ENCODE results near the gene MYBBP1A. TPM values are rescaled to one million over a fixed set of nuclear protein-coding genes. Genes with fewer than 3 reads are reported as not detected.
"Not testable (repeated sequence)": the region's sequence is repeated elsewhere in the genome, so short reads cannot be mapped to it uniquely, and the experiment has no call there.

The MYBBP1A gene
- total RNA-seq, 1 experiment from 2014 or later = 155 TPM

- H3F3A ChIP-seq (ENCODE audit: low read length, unreplicated experiment) = no peaks in the 10 kb centered on the region
- H4K20me1 ChIP-seq (ENCODE audit: low read length) = no peaks in the 10 kb centered on the region
- H3K4me2 ChIP-seq (ENCODE audit: low read length) = no peak overlapping the region
- H2AFZ ChIP-seq (ENCODE audit: low read length) = no peak overlapping the region
- no peak overlapping the region for H3K27ac ChIP-seq (ENCODE audit: low read length)
- H3K9me2 ChIP-seq (replicated peaks; ENCODE audit: low read length) = no peaks in the 10 kb centered on the region
- peaks cover 23% of the 10 kb centered on the region for H3K27me3 ChIP-seq (ENCODE audit: low read length)
- BruUV-seq (replicated peaks) = no TSS peak
- no peaks in the 10 kb centered on the region for H3K9me3 ChIP-seq (ENCODE audit: low read length)
- no peaks in the 10 kb centered on the region for H3K36me3 ChIP-seq (ENCODE audit: low read depth, low read length)
- CTCF ChIA-PET = no interaction called here
- POLR2A ChIA-PET (ENCODE audit: unreplicated experiment) = no interaction called here
- H3K9ac ChIP-seq (ENCODE audit: low read length) = no peak overlapping the region
- ATAC-seq (no peak), DNase-seq (no peak)
- no peaks in the 10 kb centered on the region for H3K79me2 ChIP-seq (ENCODE audit: low read length)
- intact Hi-C loops (cut with micrococcal nuclease) = no loop called here
- H3K4me1 ChIP-seq (ENCODE audit: insufficient read depth, low read length) = no peaks in the 10 kb centered on the region
- no peak overlapping the region for H3K4me3 ChIP-seq (ENCODE audit: low read length)
- TF ChIP-seq EZH2phosphoT487 (IDR thresholded peaks at IDR 0.05; ENCODE audit: borderline replicate concordance, low read length) (no peak), EZH2 (IDR thresholded peaks at IDR 0.05; ENCODE audit: low read length, unreplicated experiment) (no peak)
- TF ChIP-seq, protein P1, sequence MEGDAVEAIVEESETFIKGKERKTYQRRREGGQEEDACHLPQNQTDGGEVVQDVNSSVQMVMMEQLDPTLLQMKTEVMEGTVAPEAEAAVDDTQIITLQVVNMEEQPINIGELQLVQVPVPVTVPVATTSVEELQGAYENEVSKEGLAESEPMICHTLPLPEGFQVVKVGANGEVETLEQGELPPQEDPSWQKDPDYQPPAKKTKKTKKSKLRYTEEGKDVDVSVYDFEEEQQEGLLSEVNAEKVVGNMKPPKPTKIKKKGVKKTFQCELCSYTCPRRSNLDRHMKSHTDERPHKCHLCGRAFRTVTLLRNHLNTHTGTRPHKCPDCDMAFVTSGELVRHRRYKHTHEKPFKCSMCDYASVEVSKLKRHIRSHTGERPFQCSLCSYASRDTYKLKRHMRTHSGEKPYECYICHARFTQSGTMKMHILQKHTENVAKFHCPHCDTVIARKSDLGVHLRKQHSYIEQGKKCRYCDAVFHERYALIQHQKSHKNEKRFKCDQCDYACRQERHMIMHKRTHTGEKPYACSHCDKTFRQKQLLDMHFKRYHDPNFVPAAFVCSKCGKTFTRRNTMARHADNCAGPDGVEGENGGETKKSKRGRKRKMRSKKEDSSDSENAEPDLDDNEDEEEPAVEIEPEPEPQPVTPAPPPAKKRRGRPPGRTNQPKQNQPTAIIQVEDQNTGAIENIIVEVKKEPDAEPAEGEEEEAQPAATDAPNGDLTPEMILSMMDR (conservative IDR thresholded peaks at IDR 0.05; ENCODE audit: low read depth, low read length) = no peak
These were observed 25.1 kb upstream of the MYBBP1A start for GRCh38 chr17:4580291-4580690.

- POLR2A ChIA-PET (ENCODE audit: unreplicated experiment) = no interaction called here
- H4K20me1 ChIP-seq (ENCODE audit: low read length) = no peaks in the 10 kb centered on the region
- H2AFZ ChIP-seq (ENCODE audit: low read length) = no peak overlapping the region
- no peak for ATAC-seq
- no peak overlapping the region for H3K4me2 ChIP-seq (ENCODE audit: low read length)
- H3K9me2 ChIP-seq (replicated peaks; ENCODE audit: low read length) = no peaks in the 10 kb centered on the region
- no peak overlapping the region for H3K9ac ChIP-seq (ENCODE audit: low read length)
- peaks cover 17% of the 10 kb centered on the region for H3K27me3 ChIP-seq (ENCODE audit: low read length)
- no peaks in the 10 kb centered on the region for H3K9me3 ChIP-seq (ENCODE audit: low read length)
- no peaks in the 10 kb centered on the region for H3K79me2 ChIP-seq (ENCODE audit: low read length)
- no TSS peak for BruUV-seq (replicated peaks)
- DNase-seq = no peak
- no peak overlapping the region for H3K4me3 ChIP-seq (ENCODE audit: low read length)
- intact Hi-C loops (cut with micrococcal nuclease) = no loop called here
- no peaks in the 10 kb centered on the region for H3K36me3 ChIP-seq (ENCODE audit: low read depth, low read length)
- no peaks in the 10 kb centered on the region for H3F3A ChIP-seq (ENCODE audit: low read length, unreplicated experiment)
- no peaks in the 10 kb centered on the region for H3K4me1 ChIP-seq (ENCODE audit: insufficient read depth, low read length)
- TF ChIP-seq, protein P1 (conservative IDR thresholded peaks at IDR 0.05; ENCODE audit: low read depth, low read length) = no peak
- TF ChIP-seq EZH2 (IDR thresholded peaks at IDR 0.05; ENCODE audit: low read length, unreplicated experiment) (no peak), EZH2phosphoT487 (IDR thresholded peaks at IDR 0.05; ENCODE audit: borderline replicate concordance, low read length) (no peak)
- H3K27ac ChIP-seq (ENCODE audit: low read length) = no peak overlapping the region
- CTCF ChIA-PET = no interaction called here
These were observed 24.5 kb upstream of the MYBBP1A start for GRCh38 chr17:4579678-4580077.

- CTCF ChIA-PET; H4K20me1 ChIP-seq (ENCODE audit: low read length); H3K27ac ChIP-seq (ENCODE audit: low read length); H3K9me2 ChIP-seq (replicated peaks; ENCODE audit: low read length); DNase-seq; H3K9ac ChIP-seq (ENCODE audit: low read length); BruUV-seq (replicated peaks); H3K9me3 ChIP-seq (ENCODE audit: low read length); ATAC-seq; H3K27me3 ChIP-seq (ENCODE audit: low read length); H3K4me2 ChIP-seq (ENCODE audit: low read length); H3K36me3 ChIP-seq (ENCODE audit: low read depth, low read length); H2AFZ ChIP-seq (ENCODE audit: low read length); H3K4me1 ChIP-seq (ENCODE audit: insufficient read depth, low read length); H3K79me2 ChIP-seq (ENCODE audit: low read length); intact Hi-C loops (cut with micrococcal nuclease); H3F3A ChIP-seq (ENCODE audit: low read length, unreplicated experiment); H3K4me3 ChIP-seq (ENCODE audit: low read length): not testable (repeated sequence)
- POLR2A ChIA-PET (ENCODE audit: unreplicated experiment) = interaction anchor here (0.6 kb wide), 1 partner anchor 136 kb away, joined by 3 read pairs; no protein-coding TSS in a partner anchor
These were observed 23.2 kb upstream of the MYBBP1A start for GRCh38 chr17:4578349-4578748.
